GM21737 (cell line): ENCODE data around the gene MACROD2.

Experiments
- ATAC-seq: cut with Tn5 transposase; IDR thresholded peaks from one replicate; pipeline ENCODE4 v1.9.1; 2021; ENCODE audit warnings: mild to moderate bottlenecking, moderate library complexity; ENCODE audit not compliant: unreplicated experiment

Gene MACROD2

GRCh38 chr20:14631011-14631410 lies 635.7 kb downstream of the MACROD2 start:
- no peak for ATAC-seq

- ATAC-seq = no peak
Observed at GRCh38 chr20:14632906-14633305, 637.6 kb downstream of the MACROD2 start.

- no peak for ATAC-seq
Observed at GRCh38 chr20:14633507-14633906, 638.2 kb downstream of the MACROD2 start.

- no peak for ATAC-seq
Observed at GRCh38 chr20:14634665-14635064, 639.3 kb downstream of the MACROD2 start.

- ATAC-seq = no peak
Observed at GRCh38 chr20:14637441-14637840, 642.1 kb downstream of the MACROD2 start.

- ATAC-seq = no peak
Observed at GRCh38 chr20:14643146-14643545, 647.8 kb downstream of the MACROD2 start.

GRCh38 chr20:14643556-14643955 lies 648.2 kb downstream of the MACROD2 start:
- no peak for ATAC-seq

GRCh38 chr20:14644306-14645097 lies 649.2 kb downstream of the MACROD2 start:
- ATAC-seq = no peak

- ATAC-seq = no peak
Observed at GRCh38 chr20:14647016-14647415, 651.7 kb downstream of the MACROD2 start.

- ATAC-seq = no peak
Observed at GRCh38 chr20:14649662-14650061, 654.3 kb downstream of the MACROD2 start.

- ATAC-seq = no peak
Observed at GRCh38 chr20:14657266-14658005, 662.1 kb downstream of the MACROD2 start.

GRCh38 chr20:14664101-14664500 lies 668.8 kb downstream of the MACROD2 start:
- ATAC-seq = no peak

GRCh38 chr20:14666696-14667095 lies 671.4 kb downstream of the MACROD2 start:
- no peak for ATAC-seq

GRCh38 chr20:14667226-14667625 lies 671.9 kb downstream of the MACROD2 start:
- no peak for ATAC-seq

GRCh38 chr20:14672066-14672465 lies 676.8 kb downstream of the MACROD2 start:
- no peak for ATAC-seq

- ATAC-seq = no peak
Observed at GRCh38 chr20:14673164-14673563, 677.8 kb downstream of the MACROD2 start.

GRCh38 chr20:14677455-14677854 lies 682.1 kb downstream of the MACROD2 start:
- no peak for ATAC-seq

GRCh38 chr20:14685183-14685582 lies 689.9 kb downstream of the MACROD2 start:
- ATAC-seq = no peak

GRCh38 chr20:14687313-14687712 lies 692.0 kb downstream of the MACROD2 start:
- ATAC-seq = no peak

- no peak for ATAC-seq
Observed at GRCh38 chr20:14688005-14688404, 692.7 kb downstream of the MACROD2 start.

GRCh38 chr20:14691994-14692393 lies 696.7 kb downstream of the MACROD2 start:
- no peak for ATAC-seq

- no peak for ATAC-seq
Observed at GRCh38 chr20:14696478-14696877, 701.2 kb downstream of the MACROD2 start.
